Lower leg skin (tissue), 3 donors: Measurements from ENCODE around the gene RHOJ.

Experiments
- CTCF ChIP-seq, 3 donors: fragments of 450-650 bp; IDR thresholded peaks; one replicate each; pipeline ENCODE4 v1.5.1; 2016; ENCODE audit warnings: antibody characterized with exemption in 3 of 3, mild to moderate bottlenecking in 3 of 3, moderate library complexity in 2 of 3
- POLR2A ChIP-seq, 2 donors: fragments of 450-650 bp; IDR thresholded peaks; one replicate each; pipeline ENCODE4 v1.6.1; 2016 to 2017; ENCODE audit warnings: antibody characterized with exemption in 2 of 2, mild to moderate bottlenecking in 1 of 2, moderate library complexity in 1 of 2

DNA sequence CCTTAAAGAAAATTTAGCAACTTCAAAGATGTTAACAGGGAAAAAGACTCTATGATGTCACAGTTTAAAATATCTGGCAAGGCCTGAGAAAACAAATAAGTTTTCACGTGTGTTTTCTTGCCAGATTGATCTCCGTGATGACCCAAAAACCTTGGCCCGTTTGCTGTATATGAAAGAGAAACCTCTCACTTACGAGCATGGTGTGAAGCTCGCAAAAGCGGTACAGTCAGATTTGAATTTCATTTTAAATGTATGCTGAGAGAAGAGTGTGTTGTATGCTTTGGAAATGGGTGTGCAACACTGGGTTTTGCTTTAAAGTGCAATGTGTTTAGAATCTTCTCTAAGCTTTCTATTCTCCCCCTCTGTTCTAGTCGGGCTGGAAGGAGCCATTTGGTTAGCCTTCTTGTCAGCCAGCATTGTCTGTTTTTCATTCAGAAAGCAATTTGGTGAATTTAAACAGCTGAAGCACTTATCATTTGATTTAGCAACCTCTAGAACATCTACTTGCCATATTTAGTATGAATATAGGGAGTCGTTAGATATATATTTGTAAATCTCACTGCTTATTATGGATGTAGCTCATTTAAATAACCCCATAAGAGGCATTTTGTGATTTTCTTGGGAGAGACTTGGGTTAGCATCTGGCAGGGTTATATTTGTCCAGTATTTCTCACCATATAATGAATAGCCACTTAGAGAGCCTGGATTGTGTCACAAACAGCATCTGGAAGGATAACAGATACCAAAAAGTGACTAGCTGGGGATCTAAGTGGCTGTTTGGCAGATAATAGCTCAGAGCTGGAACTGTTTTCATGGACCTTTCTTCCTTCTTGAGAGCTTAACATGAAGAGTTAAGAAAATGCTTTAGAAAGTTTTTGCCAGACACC is 79.0 kb downstream of the RHOJ start:
- no peak for TF ChIP-seq CTCF (IDR thresholded peaks at IDR 0.05)
- TF ChIP-seq POLR2A (IDR thresholded peaks at IDR 0.05), result no peak
